Suppressor macrophage (primary cell): Measurements from ENCODE around the gene BRF1.

Experiments
- DNase-seq, 4 experiments: peaks; one replicate each; pipeline ENCODE4 v3.0.0-alpha.2; 2020 to 2022

The BRF1 gene

DNA sequence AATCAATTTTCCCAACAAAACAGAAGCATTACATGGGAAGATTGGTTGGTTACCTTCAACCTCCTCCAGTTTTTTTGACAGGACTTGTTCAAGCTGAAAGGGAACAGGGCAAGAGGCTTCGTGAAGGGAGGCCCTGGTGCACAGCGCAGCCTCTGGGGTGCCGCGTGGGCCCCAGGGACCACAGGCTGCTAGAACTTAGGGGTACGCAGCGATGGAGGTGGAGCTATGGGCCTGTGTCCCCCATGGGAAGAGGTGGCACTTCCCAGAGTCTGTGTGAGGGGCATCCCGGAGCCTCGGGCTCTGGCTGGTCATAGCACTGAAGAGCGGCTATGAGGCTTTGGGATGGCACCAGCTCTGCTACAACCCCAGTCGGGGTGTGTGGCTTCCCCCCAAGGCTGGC is 74.6 kb downstream of the BRF1 start:
- DNase-seq: no peak

DNA sequence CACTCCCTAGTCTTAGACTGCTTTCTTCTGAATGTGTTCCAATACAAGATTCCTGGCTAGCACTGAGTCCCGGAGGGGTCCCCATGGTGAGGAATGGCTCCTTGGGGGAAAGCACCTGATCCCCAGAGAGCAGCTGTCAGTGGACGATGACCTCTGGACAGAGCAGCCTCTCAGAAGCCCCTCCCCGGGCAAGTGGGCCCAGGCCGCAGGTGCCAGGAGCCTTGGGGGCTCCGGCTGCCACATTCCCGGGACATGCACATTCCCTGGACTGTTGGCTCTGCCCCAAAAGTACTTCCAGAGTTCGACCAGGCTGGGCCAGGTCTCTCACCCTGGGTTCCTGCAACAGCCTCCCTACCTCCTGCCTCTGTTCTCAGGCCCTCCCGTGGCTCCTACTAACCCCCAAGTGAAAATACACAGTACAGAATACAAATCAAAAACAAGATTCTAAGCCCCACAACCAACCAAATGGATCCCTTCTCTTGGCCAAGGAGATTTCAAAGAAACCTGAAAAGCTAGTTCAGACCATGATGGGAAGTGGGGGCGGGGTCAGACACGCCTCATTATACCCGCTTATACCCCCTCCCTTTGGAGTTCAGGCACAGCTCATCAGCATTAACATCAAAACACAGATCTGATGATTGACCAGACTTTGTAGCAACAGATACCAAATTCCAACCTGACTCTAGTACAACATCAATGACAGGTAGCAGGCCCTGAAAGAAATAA is 75.8 kb downstream of the BRF1 start:
- no peak for DNase-seq

DNA sequence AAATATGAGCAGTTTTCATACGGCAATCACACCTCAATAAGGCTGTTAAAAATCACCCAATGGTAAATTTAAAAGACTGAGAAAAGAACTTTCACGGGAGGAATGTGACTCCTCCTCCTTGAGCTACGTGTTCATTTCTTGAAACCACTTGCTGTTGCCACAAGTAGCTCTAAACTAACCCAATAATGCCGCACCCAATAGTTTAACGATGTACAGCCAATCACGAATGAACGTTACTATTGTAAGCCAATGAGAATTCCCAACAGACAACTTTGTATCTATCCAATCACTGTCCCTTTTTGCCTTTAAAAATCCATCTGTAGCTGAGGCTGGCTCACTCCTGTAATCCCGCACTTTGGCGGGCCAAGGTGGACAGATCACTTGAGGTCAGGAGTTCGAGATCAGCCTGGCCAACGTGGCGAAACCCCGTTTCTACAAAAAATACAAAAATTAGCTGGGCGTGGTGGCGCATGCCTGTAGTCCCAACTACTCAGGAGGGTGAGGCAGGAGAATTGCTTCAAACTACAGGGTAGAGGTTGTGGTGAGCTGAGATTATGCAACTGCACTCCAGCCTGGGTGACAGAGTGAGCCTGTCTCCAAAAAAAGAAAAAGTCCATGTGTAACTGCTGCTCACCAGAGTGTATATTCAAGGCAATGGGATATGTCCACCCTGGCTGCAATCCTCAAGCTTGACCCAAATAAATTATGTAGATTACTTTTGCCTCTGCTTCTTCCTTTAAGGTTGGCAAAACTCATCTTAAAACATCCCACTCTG is 76.8 kb downstream of the BRF1 start:
- DNase-seq: no peak

DNA sequence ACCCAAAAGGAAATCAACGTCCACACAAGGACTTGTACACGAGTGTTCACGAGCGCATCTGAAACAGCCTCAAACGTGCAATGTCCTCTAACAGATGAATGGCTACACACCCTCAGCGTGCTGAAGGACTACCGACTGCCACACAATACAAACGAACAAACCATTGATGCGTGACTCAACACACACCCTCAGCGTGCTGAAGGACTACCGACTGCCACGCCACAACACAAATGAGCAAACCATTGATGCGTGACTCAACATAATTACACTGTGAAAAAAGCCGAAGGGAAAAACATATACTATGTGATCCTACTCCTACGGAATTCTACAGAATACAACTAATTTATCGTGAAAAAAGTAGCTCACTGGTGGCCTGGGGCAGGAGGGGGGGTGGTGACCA is 77.5 kb downstream of the BRF1 start:
- no peak for DNase-seq

DNA sequence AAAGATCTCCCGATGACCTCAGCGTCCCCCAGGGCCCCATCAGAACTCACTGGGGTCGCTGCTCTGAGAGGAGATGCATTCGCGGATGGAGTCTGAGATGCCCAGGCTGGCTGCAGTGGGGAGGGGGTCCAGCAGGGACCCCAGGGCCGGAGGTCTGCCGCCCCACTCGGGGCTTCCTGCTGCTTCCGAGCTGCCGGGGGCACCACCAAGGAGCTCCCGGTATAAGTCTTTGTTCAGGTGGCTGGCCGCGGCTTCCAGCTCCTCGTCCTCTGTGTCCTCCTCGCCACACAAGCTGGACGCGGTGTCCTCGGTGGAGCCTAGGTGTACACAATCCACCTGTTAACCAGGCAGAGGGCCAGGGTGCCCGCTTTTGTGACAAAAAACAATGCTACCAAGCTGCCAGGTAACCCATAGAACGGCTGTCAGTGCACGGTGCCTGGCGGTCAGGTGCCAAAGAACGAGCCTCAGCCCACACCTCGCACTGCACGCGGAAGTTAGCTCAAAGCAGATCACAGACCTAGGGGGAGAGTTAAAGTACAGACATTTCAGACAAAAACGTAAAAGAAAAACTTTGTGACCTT is 79.1 kb downstream of the BRF1 start:
- DNase-seq: no peak

DNA sequence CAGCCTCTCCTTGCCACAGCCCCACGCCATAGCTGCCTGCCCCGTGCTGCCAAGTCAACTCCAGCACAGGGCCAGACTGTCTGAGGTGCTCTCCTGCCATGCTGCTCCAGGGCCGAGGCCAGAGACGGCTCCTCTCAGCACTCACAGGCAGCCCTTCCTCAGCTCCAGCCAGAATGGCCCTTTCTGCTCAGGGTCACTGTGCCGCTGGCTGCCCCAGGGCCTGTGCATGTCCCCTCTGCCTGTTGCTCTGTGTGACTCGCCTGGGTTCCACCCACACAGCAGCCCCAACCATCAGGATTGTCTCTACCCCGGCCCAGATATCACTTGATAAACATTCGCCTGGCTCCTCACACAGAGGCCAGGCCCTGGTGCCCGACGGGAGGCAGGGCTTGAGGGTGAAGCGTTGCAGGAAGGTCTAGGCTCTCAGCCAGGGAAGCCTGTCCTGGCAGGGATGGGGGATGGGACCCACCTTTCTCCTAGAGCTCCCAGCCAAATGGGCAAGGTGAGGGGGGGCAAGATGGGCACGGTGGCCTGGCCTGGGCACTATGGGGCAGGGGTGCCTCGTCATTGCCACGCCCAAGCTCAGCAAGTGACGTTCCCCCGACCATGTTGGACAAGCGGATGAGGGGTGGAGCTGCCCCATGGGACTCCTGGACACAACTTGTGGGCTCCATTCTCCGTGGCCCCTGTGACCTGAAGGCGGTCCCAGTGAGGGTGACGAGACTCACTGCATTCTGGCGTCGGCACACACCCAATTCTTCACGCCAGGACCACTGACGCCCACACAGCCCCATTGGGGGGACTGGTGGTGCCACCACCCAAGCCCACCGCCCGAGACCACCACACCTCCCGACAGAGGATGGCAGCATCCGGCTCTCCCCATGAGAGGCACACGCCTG is 79.9 kb downstream of the BRF1 start:
- DNase-seq: no peak

DNA sequence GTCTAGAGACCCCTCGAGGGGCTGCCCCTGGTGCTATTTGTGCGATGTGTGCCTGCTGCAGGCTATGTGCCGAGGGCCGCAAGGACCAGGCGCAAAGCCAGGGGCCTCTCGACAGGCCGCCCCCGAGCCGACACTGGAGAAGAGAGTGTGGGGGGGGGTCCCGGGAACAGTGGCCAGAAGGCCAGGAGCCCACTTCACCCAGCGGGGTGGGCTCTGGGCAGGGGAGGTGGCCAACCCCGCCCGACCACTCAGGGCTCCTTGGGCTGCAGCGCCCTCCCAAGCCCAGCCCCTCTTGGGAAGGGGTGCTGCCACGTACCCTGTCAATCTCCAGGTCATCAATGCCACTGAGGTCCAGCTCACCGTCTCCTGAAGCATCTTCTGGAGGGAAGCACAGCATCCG is 81.0 kb downstream of the BRF1 start:
- no peak for DNase-seq

DNA sequence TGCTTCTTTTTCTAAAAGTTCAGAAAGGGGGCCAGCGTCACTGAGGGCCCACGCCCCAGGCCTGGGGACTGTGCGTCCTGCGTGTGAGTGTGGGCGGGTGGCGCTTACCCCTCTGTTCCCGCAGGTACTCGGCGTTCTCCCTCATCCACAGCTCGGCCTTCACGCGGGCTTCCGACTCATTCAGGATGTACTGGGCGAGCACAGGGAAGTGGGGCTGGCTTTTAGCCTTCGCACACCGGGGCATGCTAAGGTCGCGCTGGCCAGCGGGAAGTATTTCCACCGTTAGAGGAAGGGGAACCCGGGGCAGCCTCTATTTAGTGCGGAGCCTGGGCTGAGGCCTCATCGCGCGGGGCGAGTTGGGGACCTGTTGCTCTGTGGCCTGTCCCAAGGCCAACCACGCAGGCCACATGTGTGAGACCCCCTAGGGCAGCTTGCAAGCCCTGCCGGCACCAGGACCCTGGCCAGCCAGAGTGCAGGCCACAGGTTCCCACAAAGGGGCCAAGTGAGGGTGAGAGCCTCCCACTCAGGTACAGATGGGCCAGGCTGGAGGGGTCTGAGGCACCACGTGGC is 81.7 kb downstream of the BRF1 start:
- DNase-seq: no peak

DNA sequence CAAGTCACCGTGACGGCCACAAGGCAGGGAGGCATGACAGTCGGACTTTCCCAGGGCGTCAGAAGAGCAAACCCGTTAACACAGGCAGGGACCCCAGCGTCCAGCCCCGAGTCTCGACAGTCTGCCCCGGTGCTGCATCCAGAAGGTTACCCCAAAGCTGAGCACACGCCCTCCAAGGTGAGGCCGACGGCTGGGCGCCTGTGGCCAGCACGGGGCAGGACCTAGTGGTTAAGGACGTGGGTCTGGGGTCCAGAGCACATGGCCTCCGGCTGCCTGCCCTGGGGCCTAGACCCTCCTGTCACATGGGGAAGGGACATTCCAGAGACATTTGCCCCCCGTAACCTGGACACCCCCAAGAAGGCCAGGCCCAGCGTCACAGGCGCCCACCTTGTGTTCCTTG is 82.2 kb downstream of the BRF1 start:
- no peak for DNase-seq

DNA sequence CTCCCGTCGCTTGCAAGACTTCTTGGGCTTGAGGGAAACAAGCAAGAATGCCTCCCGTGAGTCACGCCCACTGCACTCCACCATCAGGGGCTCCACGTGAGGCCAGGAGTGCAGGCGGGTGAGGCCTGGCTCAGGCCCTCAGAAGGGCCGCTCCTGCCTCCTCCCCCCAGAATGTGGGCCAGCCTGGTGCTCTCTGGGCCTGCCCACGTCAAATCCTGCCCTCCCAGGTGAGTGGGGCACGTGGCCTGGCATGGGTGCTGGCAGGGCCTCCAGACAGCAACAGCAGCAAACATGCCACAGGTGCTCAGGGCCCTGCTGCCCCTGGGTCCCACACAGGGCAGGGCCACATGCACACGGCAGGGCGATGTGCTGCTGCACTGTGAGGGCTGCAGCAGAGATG is 83.0 kb downstream of the BRF1 start:
- no peak for DNase-seq

DNA sequence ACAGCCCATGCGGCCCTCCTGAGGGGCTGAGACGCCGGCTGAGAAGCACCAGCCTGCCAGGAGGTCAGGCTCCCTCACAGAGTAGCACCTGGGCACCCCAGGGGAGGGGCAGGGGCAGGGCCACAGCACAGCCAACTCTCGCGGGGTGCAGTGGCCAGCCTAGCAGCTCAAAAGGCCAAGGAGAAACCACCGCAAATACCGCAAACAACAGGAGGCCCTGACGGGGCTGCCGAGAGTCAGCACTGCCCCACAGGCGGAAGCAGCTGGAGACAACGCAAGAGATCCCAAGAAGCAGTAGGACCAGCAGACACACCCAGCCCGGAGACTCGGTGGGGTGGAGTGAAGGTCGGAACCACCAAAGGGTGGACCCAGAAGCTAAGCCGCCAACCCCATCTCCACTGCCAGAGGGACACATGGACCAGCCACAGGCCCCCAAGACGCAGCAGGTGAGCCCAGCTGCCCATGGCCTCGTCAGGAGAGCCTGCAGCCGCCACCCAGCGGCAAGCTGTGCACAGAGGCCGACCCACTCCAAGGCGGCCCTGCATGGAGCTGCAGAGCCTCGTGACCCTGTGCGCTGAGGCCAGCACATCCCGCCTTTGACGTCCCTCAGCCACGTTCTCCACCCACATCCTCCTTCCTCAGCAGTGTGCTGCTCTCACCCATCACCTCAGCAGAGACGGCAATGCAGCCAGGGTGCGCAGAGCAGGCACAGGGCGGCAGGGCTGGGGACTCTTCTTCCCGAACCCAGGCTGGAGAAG is 84.1 kb downstream of the BRF1 start:
- DNase-seq: no peak

DNA sequence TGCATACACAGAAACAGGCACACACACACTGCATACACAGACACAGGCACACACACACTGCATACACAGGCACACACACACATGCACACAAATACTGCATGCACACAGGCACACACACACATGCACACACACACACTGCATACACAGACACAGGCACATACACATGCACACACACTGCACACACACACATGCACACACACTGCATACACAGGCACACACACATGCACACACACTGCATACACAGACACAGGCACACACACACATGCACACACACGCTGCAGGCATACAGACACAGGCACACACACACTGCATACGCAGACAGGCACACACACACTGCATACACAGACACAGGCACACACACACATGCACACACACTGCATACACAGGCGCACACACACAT is 85.2 kb downstream of the BRF1 start:
- DNase-seq: no peak

DNA sequence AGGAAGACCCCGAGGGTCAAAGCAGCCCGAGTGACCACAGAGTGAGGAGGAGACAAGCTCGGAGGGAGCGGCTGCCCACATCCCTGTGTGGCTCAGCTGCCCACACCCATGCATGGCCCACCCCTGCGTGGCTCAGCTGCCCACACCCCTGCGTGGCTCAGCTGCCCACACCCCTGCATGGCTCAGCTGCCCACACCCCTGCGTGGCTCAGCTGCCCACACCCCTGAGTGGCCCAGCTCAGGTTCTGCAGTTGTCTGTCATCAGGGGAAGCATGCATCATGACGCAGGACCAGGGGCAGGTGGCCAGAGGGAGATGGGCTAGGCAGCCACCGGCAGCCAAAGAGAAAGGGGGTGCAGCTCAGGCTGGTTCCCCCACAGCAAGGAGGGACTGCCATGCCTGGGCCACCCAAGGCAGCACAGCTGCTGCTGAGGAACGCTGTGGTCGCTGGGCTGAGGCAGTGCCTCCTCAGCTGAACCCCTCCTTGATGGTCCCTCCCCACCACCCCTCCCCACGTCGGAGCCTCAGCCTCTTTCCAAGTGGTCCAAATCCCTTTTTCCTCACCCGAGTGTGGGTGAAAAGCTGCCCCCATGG is 86.4 kb downstream of the BRF1 start:
- no peak for DNase-seq

DNA sequence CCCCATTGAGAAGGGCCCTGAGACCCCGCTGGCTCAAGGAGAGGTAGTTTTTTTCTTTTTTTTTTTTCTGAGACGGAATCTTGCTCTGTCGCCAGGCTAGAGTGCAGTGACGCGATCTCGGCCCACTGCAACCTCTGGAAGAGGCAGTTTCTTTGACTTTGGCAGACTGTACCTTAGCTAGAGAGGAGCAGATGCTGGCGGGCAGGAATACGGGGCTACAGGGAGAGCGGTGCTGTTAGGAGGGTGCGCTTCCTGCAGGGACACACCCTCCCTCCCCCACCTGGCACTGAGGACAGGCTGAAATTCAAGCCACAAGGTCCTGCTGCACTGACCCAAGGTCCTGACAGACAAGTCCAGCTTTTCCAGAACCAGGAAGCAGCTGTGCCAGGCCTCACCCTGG is 87.4 kb downstream of the BRF1 start:
- DNase-seq: no peak

DNA sequence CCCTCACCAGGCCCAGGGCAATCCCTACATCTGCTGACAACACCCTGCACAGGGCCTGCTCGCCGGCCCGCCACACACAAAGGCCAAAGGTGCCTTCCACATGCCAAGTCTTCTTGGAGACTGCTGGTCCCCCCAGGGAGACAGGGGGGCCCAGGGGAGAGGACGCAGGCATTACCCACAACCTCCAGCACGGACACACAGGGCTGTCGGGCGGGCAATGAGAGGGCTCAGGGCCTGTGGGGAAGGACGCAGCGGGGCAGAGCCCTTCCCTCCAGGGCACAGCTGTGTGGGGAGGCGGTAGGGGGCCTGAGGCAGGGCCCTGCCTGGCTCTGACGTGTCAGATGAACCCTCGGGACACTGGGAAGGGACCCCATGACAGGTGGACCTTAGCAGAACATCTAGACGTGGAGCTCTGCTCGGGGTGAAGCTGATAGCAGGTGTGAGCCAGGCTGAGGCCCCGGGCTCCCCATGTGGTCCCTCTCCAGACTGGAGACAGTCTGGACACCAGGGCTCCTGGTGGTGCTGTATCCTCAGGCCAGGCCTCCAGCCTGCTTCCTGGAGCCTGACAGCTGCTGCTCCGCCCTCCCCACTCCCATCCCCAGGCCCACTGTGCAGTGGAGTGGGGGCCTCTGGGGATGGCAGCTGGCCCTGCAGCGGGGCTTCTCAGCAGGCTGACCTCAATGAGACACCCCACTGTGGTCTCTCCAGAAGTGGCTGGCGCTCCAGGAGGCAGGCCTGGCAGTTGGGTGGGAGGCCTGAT is 88.1 kb downstream of the BRF1 start:
- DNase-seq: no peak

DNA sequence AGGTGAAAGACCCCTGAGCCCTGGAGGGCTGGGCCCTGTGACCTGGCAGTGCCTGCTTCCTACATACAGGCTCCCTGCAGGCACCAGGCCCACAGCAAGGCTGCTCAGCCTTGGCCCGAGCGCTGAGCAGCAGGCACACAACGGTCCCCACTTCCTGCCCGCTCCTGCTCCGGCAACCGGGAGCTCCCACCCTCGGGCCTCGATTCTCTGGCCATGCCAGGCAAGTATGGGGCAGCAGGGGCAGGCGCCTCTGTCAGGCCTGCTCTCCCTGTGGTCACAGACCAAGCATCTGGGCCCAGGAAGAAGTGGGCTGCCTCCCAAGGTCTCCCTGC is 89.1 kb downstream of the BRF1 start:
- no peak for DNase-seq

DNA sequence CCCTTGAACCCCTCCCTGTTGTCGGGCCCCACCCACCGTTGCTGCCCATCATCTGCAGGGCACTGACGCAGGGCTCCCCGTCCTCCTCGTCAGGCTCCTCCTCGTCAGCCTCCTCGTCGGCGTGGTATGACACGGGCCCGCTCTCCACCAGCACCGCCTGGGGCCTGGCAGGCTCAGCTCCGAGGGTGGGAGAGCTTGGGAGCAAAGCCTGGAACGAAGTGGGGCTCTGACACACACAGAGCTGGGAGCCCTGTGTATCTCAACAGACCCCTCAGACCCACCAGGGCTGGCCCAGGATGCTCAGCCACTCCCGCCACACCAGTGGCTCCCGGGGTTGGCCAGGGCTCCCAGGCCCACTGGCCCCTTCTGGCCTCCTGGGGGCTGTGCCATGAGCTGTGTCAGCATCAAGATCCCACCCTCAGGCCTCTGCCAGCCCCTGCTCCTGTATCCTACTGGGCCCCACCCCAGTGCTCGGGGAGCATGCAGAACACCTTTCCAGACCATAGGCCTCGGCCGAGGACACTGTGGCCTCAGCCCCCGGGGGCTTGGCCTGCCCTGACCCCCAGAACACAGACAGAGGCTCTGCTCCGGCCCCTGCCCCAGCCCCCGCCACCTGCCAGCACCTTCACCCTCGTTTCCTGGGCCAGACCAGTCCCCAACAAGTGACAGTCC is 89.6 kb downstream of the BRF1 start:
- no peak for DNase-seq

DNA sequence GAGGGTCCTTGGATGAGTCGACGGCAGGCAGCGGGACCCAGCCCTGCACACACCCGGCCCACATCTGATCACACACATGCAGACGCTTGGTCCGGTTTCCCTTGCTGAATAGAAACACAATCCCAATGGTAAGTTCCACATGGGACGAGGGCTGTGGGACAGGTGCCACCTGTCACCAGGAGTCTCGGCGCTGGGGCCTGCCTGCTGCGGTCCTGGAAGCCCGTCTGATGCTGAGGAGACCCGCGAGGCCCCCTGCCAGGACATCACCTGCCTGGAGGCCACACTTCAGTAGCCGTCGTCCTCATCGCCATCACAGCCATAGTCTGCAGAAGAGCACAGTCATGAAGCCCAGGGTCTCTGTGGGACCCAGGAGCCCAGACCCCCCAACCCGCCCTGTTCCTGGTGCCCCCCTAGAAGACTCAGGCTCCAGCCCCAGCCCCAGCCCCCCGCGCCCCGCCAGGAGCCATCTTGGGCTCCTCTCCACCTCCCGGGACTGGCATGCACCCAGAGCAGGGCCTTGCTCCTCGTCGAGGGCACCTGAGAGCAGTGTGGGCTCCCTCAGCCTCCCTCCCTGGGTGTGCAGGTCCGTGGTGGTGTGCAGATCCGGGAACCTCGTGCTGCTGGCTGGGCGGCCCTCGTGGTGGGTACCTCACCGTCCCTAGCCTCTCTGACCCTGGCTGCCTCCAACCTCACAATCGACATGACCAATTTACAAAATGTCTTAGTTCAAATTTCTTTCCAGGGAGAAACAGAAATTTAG is 90.4 kb downstream of the BRF1 start:
- DNase-seq: no peak

DNA sequence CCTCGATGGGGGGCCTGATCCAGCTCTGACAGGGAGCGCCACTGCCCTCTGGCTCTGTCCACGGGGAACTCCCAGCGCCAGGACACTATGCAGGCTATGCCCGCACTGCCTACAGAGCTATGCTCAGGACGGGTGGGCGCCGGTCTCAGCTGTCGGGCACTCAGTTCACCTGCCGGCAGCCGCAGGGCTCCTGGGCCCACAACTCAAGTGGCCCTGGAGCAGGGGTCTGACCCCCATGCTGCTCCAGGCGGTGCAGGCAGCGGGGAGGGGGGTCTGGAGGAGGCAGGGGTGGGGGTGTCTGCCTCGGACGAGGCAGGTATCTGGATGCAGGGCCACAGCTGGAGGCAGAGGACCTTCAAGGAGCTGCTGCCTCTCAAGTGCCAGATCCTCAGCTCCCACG is 91.2 kb downstream of the BRF1 start:
- DNase-seq: no peak

DNA sequence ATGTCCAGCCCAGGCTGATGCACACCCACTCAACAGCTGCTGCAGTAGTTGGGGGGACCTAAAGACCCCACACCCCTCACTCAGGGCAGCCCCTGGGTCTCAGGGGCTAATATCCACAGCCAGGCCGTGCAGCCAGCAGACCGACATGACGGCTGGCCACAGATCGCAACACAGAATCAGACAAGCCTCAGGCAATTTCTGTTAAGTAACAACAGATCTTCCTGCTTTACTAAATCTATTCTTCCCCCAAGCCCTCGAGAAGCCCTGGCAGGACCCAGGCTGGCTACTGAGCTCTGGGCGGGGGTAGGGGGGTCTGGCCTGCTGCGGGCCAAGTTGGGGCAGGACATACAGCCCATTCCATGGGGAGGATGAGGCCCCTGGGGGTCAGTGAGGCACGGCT is 91.7 kb downstream of the BRF1 start:
- no peak for DNase-seq
